HG03025 (cell line): Measurements from ENCODE around the gene BCL7A.

Experiments
- ATAC-seq: cut with Tn5 transposase; IDR thresholded peaks from one replicate; pipeline ENCODE4 v1.9.1; 2021; ENCODE audit warnings: mild to moderate bottlenecking, moderate library complexity; ENCODE audit not compliant: unreplicated experiment, low FRiP score

The BCL7A gene

GRCh38 chr12:122072031-122072970 is 50.6 kb downstream of the BCL7A start:
- no peak for ATAC-seq

- no peak for ATAC-seq
Measured at GRCh38 chr12:122073815-122074214, 52.1 kb downstream of the BCL7A start.

- ATAC-seq: no peak
Measured at GRCh38 chr12:122076743-122077495, 55.2 kb downstream of the BCL7A start.

GRCh38 chr12:122078141-122079032 is 56.7 kb downstream of the BCL7A start, which contains the start of gene MLXIP:
Gene MLXIP, plus strand, starts transcription at chr12:122078756. Its CDS starts 98 bp downstream, at chr12:122078854.
- peak; percentile 68 for ATAC-seq

GRCh38 chr12:122079033-122079531 is 57.4 kb downstream of the BCL7A start:
- no peak for ATAC-seq

GRCh38 chr12:122079532-122080081 is 57.9 kb downstream of the BCL7A start:
- ATAC-seq: no peak

- ATAC-seq: no peak
Measured at GRCh38 chr12:122080149-122081082, 58.7 kb downstream of the BCL7A start.

- no peak for ATAC-seq
Measured at GRCh38 chr12:122081083-122081696, 59.5 kb downstream of the BCL7A start.

GRCh38 chr12:122081697-122082221 is 60.1 kb downstream of the BCL7A start:
- no peak for ATAC-seq

GRCh38 chr12:122082621-122083356 is 61.1 kb downstream of the BCL7A start:
- no peak for ATAC-seq

- no peak for ATAC-seq
Measured at GRCh38 chr12:122084857-122085405, 63.2 kb downstream of the BCL7A start.

- no peak for ATAC-seq
Measured at GRCh38 chr12:122085591-122085990, 63.9 kb downstream of the BCL7A start.

GRCh38 chr12:122086116-122086515 is 64.4 kb downstream of the BCL7A start:
- ATAC-seq: no peak

- ATAC-seq: no peak
Measured at GRCh38 chr12:122086641-122087285, 65.1 kb downstream of the BCL7A start.

- no peak for ATAC-seq
Measured at GRCh38 chr12:122087431-122088178, 65.9 kb downstream of the BCL7A start.
